Vagina (tissue), 2 donors: ENCODE measurements around the gene RPTOR. TPM values are rescaled to one million over a fixed set of nuclear protein-coding genes. Genes with fewer than 3 reads are reported as not detected.

Experiments used
- DNase-seq, 2 donors: peaks; one replicate each; pipeline ENCODE4 v3.0.0-alpha.2; 2017; ENCODE audit errors: extremely low spot score in 2 of 2
- H3K27ac ChIP-seq: fragments of 200-600 bp; sonication (generic); one replicate; pipeline ENCODE4 v1.5.1; 2019
- H3K27me3 ChIP-seq: fragments of 200-600 bp; sonication (generic); one replicate; pipeline ENCODE4 v1.5.1; 2019
- H3K36me3 ChIP-seq, 2 donors: fragments of 200-600 bp; sonication (generic); one replicate each; pipeline ENCODE4 v1.5.1; 2017 to 2019
- H3K4me1 ChIP-seq: fragments of 200-600 bp; sonication (generic); one replicate; pipeline ENCODE4 v1.5.1; 2019
- H3K4me3 ChIP-seq, 2 donors: fragments of 200-600 bp; sonication (generic); 1 replicate in 1 of 2; 2 replicates in 1 of 2; pipeline ENCODE4 v1.5.1; 2016 to 2019
- H3K9me3 ChIP-seq: fragments of 200-600 bp; sonication (generic); one replicate; pipeline ENCODE4 v1.5.1; 2019
- CTCF ChIP-seq, 3 experiments: fragments of 450-650 bp in 2 of 3; fragments of 200-600 bp in 1 of 3; sonication (generic) in 1 of 3; IDR thresholded peaks; one replicate each; pipeline ENCODE4 v1.5.1; 2017 to 2019; ENCODE audit warnings: antibody characterized with exemption in 3 of 3, mild to moderate bottlenecking in 2 of 3, moderate library complexity in 2 of 3
- POLR2A ChIP-seq, 2 donors: fragments of 450-650 bp; IDR thresholded peaks; one replicate each; pipeline ENCODE4 v1.6.1; 2017; ENCODE audit warnings: antibody characterized with exemption in 2 of 2, mild to moderate bottlenecking in 2 of 2, moderate library complexity in 2 of 2
- POLR2AphosphoS5 ChIP-seq, 2 donors: sonication (generic); formaldehyde crosslinking; IDR thresholded peaks; one replicate each; pipeline ENCODE4 v1.9.0; 2017; ENCODE audit warnings: antibody characterized with exemption in 2 of 2, mild to moderate bottlenecking in 2 of 2, low read depth in 1 of 2; ENCODE audit not compliant: insufficient read depth in 1 of 2
- intact Hi-C: fragments of 100-400 bp; cut with DNase I; formaldehyde crosslinking; loops from one replicate; pipeline ENCODE4 v1.15.1; 2023
- total RNA-seq: library from RNA; depleted of rRNA; stranded (reverse); fragments of >200 nt; gene quantifications from one replicate; pipeline ENCODE4 v1.2.3, GENCODE V29; 2016

RPTOR gene
- total RNA-seq, 1 donor from 2014 or later = 38.3 TPM

- no peak for DNase-seq
- no peaks in the 10 kb centered on the region for H3K27me3 ChIP-seq
- no peak overlapping the region for H3K4me3 ChIP-seq
- H3K27ac ChIP-seq = no peak overlapping the region
- TF ChIP-seq POLR2AphosphoS5 (IDR thresholded peaks at IDR 0.05; ENCODE audit: insufficient read depth in 1 of 2, low read depth in 1 of 2) = no peak
- TF ChIP-seq CTCF (IDR thresholded peaks at IDR 0.05) = no peak
- TF ChIP-seq POLR2A (IDR thresholded peaks at IDR 0.05) = no peak
- intact Hi-C loops = no loop called here
- no peaks in the 10 kb centered on the region for H3K9me3 ChIP-seq
- H3K36me3 ChIP-seq = peaks cover 0 to 38% of the 10 kb centered on the region in 2 donors
- peaks cover 18% of the 10 kb centered on the region for H3K4me1 ChIP-seq
Measured at GRCh38 chr17:80924807-80925610, 380.4 kb downstream of the RPTOR start.

- Histone ChIP-seq H3K27me3 (no peaks in the 10 kb centered on the region), H3K27ac (no peak overlapping the region), H3K4me1 (peaks cover 11% of the 10 kb centered on the region), H3K9me3 (no peaks in the 10 kb centered on the region), H3K4me3 (no peak overlapping the region), H3K36me3 (peaks cover 0 to 38% of the 10 kb centered on the region in 2 donors)
- DNase-seq = no peak
- no peak for TF ChIP-seq CTCF (IDR thresholded peaks at IDR 0.05)
- no peak for TF ChIP-seq POLR2A (IDR thresholded peaks at IDR 0.05)
- TF ChIP-seq POLR2AphosphoS5 (IDR thresholded peaks at IDR 0.05; ENCODE audit: insufficient read depth in 1 of 2, low read depth in 1 of 2) = no peak
- intact Hi-C loops = no loop called here
Measured at GRCh38 chr17:80925688-80926335, 381.2 kb downstream of the RPTOR start.

GRCh38 chr17:80926591-80927250, 382.1 kb downstream of the RPTOR start:
- H3K9me3 ChIP-seq = no peaks in the 10 kb centered on the region
- intact Hi-C loops = no loop called here
- H3K4me1 ChIP-seq = peaks cover 9% of the 10 kb centered on the region
- no peak for DNase-seq
- peaks cover 0 to 38% of the 10 kb centered on the region in 2 donors for H3K36me3 ChIP-seq
- no peaks in the 10 kb centered on the region for H3K27me3 ChIP-seq
- no peak for TF ChIP-seq CTCF (IDR thresholded peaks at IDR 0.05)
- no peak for TF ChIP-seq POLR2A (IDR thresholded peaks at IDR 0.05)
- no peak for TF ChIP-seq POLR2AphosphoS5 (IDR thresholded peaks at IDR 0.05; ENCODE audit: insufficient read depth in 1 of 2, low read depth in 1 of 2)
- no peak overlapping the region for H3K4me3 ChIP-seq
- H3K27ac ChIP-seq = no peak overlapping the region

- H3K27me3 ChIP-seq = no peaks in the 10 kb centered on the region
Measured at GRCh38 chr17:80927791-80928216, 383.2 kb downstream of the RPTOR start.

More at GRCh38 chr17:80927791-80928216, 383.2 kb downstream of the RPTOR start:
- no peak for TF ChIP-seq POLR2A (IDR thresholded peaks at IDR 0.05)
- TF ChIP-seq CTCF (IDR thresholded peaks at IDR 0.05) = no peak
- TF ChIP-seq POLR2AphosphoS5 (IDR thresholded peaks at IDR 0.05; ENCODE audit: insufficient read depth in 1 of 2, low read depth in 1 of 2) = no peak
- intact Hi-C loops = no loop called here
- H3K4me1 ChIP-seq = peaks cover 10% of the 10 kb centered on the region
- DNase-seq = no peak
- no peaks in the 10 kb centered on the region for H3K9me3 ChIP-seq
- H3K36me3 ChIP-seq = peaks cover 0 to 38% of the 10 kb centered on the region in 2 donors
- H3K27ac ChIP-seq = no peak overlapping the region
- H3K4me3 ChIP-seq = no peak overlapping the region
